ENCODE measurements around the gene MARCO.

Gene MARCO

GRCh38 chr2:118954297-118955060 is 12.5 kb downstream of the MARCO start:
- H3K4me1 ChIP-seq (ENCODE audit: control insufficient read depth, insufficient read depth, low read length) = no peaks in the 10 kb centered on the region
- 92 to 93% methylated on average over 7 to 8 of the region's 8 CpGs for WGBS, 2 experiments
- no peaks in the 10 kb centered on the region for H3K9me3 ChIP-seq (ENCODE audit: control insufficient read depth, low read length)
- no peaks in the 10 kb centered on the region for H3K36me3 ChIP-seq (ENCODE audit: control insufficient read depth, insufficient read depth, low read length)
- H3K27me3 ChIP-seq (ENCODE audit: control insufficient read depth, insufficient read depth, low read length, poor library complexity, severe bottlenecking) = no peaks in the 10 kb centered on the region
- no peak overlapping the region for H3K4me3 ChIP-seq (ENCODE audit: insufficient read depth, low read depth, low read length)
- H3K27ac ChIP-seq (ENCODE audit: insufficient read depth, low read depth, low read length, poor library complexity, severe bottlenecking) = no peak overlapping the region

GRCh38 chr2:118965737-118966136 is 23.7 kb downstream of the MARCO start:
- Histone ChIP-seq H3K27me3 (ENCODE audit: control insufficient read depth, insufficient read depth, low read length, poor library complexity, severe bottlenecking) (no peaks in the 10 kb centered on the region), H3K9me3 (ENCODE audit: control insufficient read depth, low read length) (no peaks in the 10 kb centered on the region), H3K4me3 (ENCODE audit: insufficient read depth, low read depth, low read length) (no peak overlapping the region), H3K36me3 (ENCODE audit: control insufficient read depth, insufficient read depth, low read length) (no peaks in the 10 kb centered on the region), H3K27ac (ENCODE audit: insufficient read depth, low read depth, low read length, poor library complexity, severe bottlenecking) (no peak overlapping the region), H3K4me1 (ENCODE audit: control insufficient read depth, insufficient read depth, low read length) (no peaks in the 10 kb centered on the region)
- WGBS, 2 experiments = 70 to 81% methylated on average over 3 of the region's 3 CpGs

- Histone ChIP-seq H3K27ac (ENCODE audit: insufficient read depth, low read depth, low read length, poor library complexity, severe bottlenecking) (no peak overlapping the region), H3K4me3 (ENCODE audit: insufficient read depth, low read depth, low read length) (no peak overlapping the region), H3K4me1 (ENCODE audit: control insufficient read depth, insufficient read depth, low read length) (no peaks in the 10 kb centered on the region), H3K9me3 (ENCODE audit: control insufficient read depth, low read length) (no peaks in the 10 kb centered on the region), H3K36me3 (ENCODE audit: control insufficient read depth, insufficient read depth, low read length) (no peaks in the 10 kb centered on the region), H3K27me3 (ENCODE audit: control insufficient read depth, insufficient read depth, low read length, poor library complexity, severe bottlenecking) (no peaks in the 10 kb centered on the region)
- WGBS, 2 experiments = 84 to 90% methylated on average over 6 of the region's 6 CpGs
Measured at GRCh38 chr2:118967124-118967880, 25.3 kb downstream of the MARCO start.

- H3K27me3 ChIP-seq (ENCODE audit: control insufficient read depth, insufficient read depth, low read length, poor library complexity, severe bottlenecking) = no peaks in the 10 kb centered on the region
- no peaks in the 10 kb centered on the region for H3K9me3 ChIP-seq (ENCODE audit: control insufficient read depth, low read length)
- H3K27ac ChIP-seq (ENCODE audit: insufficient read depth, low read depth, low read length, poor library complexity, severe bottlenecking) = no peak overlapping the region
- WGBS, 2 experiments = 90 to 91% methylated on average over 3 of the region's 3 CpGs
- no peaks in the 10 kb centered on the region for H3K4me1 ChIP-seq (ENCODE audit: control insufficient read depth, insufficient read depth, low read length)
- H3K4me3 ChIP-seq (ENCODE audit: insufficient read depth, low read depth, low read length) = no peak overlapping the region
- H3K36me3 ChIP-seq (ENCODE audit: control insufficient read depth, insufficient read depth, low read length) = no peaks in the 10 kb centered on the region
Measured at GRCh38 chr2:118968042-118968441, 26.0 kb downstream of the MARCO start.

DNA sequence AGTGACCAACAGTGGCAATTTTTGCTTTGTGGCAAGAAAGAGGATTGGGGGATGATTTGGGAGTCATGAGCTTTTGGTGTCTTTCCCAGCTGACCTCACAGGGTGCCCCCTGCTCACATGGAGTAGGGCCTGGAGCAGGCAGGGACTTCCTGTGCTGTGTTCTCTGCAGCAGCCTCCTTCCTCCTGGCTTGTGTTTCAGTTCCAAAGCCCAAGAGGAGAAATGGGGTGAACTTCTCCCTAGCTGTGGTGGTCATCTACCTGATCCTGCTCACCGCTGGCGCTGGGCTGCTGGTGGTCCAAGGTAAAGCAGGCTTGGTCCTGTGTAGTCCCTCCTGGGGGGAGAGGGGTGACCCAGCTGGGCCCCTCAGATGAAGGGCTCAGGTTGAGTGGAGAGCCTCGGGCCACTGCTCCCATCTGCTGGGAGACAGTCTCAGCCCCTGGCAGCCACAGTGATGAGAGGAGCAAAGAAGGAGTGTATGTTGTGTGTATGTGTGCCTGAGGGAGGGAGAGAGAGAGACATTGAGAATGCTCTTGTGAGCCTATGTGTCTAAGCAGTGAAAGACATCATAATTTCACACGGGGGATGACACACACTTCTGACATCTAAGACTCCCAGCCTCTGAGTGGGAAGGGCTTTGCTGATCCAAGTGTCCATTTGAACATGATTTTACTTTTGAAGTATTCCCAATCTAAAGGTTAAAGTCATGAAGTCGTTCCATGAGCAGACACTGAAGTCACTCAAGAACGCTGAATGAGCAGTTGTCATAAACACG is 27.2 kb downstream of the MARCO start:
- 94 to 95% methylated on average over 7 of the region's 7 CpGs for WGBS, 2 experiments
- peaks cover 4% of the 10 kb centered on the region for H3K4me1 ChIP-seq (ENCODE audit: control insufficient read depth, insufficient read depth, low read length)
- H3K4me3 ChIP-seq (ENCODE audit: insufficient read depth, low read depth, low read length) = no peak overlapping the region
- no peaks in the 10 kb centered on the region for H3K36me3 ChIP-seq (ENCODE audit: control insufficient read depth, insufficient read depth, low read length)
- no peak overlapping the region for H3K27ac ChIP-seq (ENCODE audit: insufficient read depth, low read depth, low read length, poor library complexity, severe bottlenecking)
- no peaks in the 10 kb centered on the region for H3K9me3 ChIP-seq (ENCODE audit: control insufficient read depth, low read length)
- no peaks in the 10 kb centered on the region for H3K27me3 ChIP-seq (ENCODE audit: control insufficient read depth, insufficient read depth, low read length, poor library complexity, severe bottlenecking)

GRCh38 chr2:118969734-118970395 is 27.9 kb downstream of the MARCO start:
- Histone ChIP-seq H3K4me1 (ENCODE audit: control insufficient read depth, insufficient read depth, low read length) (peaks cover 4% of the 10 kb centered on the region), H3K27ac (ENCODE audit: insufficient read depth, low read depth, low read length, poor library complexity, severe bottlenecking) (no peak overlapping the region), H3K4me3 (ENCODE audit: insufficient read depth, low read depth, low read length) (no peak overlapping the region), H3K36me3 (ENCODE audit: control insufficient read depth, insufficient read depth, low read length) (no peaks in the 10 kb centered on the region), H3K9me3 (ENCODE audit: control insufficient read depth, low read length) (no peaks in the 10 kb centered on the region), H3K27me3 (ENCODE audit: control insufficient read depth, insufficient read depth, low read length, poor library complexity, severe bottlenecking) (no peaks in the 10 kb centered on the region)
- WGBS, 2 experiments = 96% methylated on average over 16 of the region's 16 CpGs

DNA sequence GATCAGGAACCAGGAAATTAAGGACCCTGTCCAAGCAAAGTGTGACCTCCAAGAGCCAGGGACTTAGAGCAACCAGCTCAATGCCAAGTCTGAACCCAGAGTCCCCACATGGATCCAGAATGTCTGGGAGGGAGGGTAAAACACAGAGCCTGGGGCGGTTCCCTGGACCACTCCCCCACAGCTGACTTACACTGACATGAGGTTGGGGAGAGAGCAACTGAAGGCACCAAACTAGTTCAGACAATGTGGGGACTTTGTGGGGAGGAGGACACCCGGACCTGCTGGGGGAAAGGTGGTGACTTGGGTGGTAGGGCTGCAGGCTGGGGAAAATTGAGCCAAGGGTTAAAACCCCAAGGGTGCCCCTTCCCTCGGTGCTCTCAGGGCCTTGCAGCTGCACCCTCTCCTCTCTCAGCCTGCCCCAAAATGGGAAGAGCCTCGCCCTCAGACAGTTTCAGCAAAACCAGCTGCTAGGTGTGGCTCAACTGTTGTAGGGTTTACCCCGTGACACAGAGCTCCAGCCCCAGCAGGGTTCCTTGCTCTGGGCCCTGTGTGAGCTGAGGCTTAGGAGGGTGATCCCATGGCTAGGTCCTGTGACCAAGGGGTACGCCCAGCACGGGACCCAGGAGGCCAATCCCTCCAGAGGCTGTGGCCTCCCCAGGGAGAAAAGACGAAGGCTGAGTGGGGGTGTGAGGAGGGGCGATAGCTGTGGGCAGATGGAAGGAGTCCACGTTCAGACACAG is 28.6 kb downstream of the MARCO start:
- Histone ChIP-seq H3K27ac (ENCODE audit: insufficient read depth, low read depth, low read length, poor library complexity, severe bottlenecking) (no peak overlapping the region), H3K4me3 (ENCODE audit: insufficient read depth, low read depth, low read length) (no peak overlapping the region), H3K36me3 (ENCODE audit: control insufficient read depth, insufficient read depth, low read length) (no peaks in the 10 kb centered on the region), H3K27me3 (ENCODE audit: control insufficient read depth, insufficient read depth, low read length, poor library complexity, severe bottlenecking) (no peaks in the 10 kb centered on the region), H3K9me3 (ENCODE audit: control insufficient read depth, low read length) (no peaks in the 10 kb centered on the region), H3K4me1 (ENCODE audit: control insufficient read depth, insufficient read depth, low read length) (peaks cover 4% of the 10 kb centered on the region)
- 88 to 95% methylated on average over 10 of the region's 10 CpGs for WGBS, 2 experiments

GRCh38 chr2:118971245-118972122 is 29.5 kb downstream of the MARCO start:
- Histone ChIP-seq H3K36me3 (ENCODE audit: control insufficient read depth, insufficient read depth, low read length) (no peaks in the 10 kb centered on the region), H3K27me3 (ENCODE audit: control insufficient read depth, insufficient read depth, low read length, poor library complexity, severe bottlenecking) (peaks cover 9% of the 10 kb centered on the region), H3K9me3 (ENCODE audit: control insufficient read depth, low read length) (no peaks in the 10 kb centered on the region), H3K27ac (ENCODE audit: insufficient read depth, low read depth, low read length, poor library complexity, severe bottlenecking) (no peak overlapping the region), H3K4me1 (ENCODE audit: control insufficient read depth, insufficient read depth, low read length) (peaks cover 7% of the 10 kb centered on the region), H3K4me3 (ENCODE audit: insufficient read depth, low read depth, low read length) (no peak overlapping the region)
- WGBS, 2 experiments = 92 to 94% methylated on average over 8 of the region's 8 CpGs

DNA sequence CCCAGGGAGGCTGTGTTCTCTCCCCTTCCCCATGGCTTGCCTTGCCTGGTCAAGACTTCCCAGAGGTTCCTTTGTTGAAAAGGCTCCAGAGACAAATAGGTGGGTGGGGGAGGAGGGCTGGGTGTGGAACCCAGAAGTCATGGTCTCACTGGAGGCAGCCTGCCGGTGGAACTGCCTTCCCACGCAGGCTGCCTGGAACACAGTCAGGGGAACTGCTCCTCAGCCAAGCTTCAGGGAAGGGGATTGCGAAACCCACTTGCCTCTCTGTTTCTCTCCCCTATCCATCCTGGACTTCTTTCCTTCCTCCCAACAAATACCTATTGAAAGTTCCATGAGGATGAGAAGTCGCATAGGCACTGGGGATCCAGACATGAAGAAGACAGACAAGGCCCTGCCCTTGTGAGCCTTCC is 31.6 kb downstream of the MARCO start:
- WGBS, 2 experiments = 88 to 92% methylated on average over 4 of the region's 4 CpGs
- Histone ChIP-seq H3K27me3 (ENCODE audit: control insufficient read depth, insufficient read depth, low read length, poor library complexity, severe bottlenecking) (peaks cover 19% of the 10 kb centered on the region), H3K4me3 (ENCODE audit: insufficient read depth, low read depth, low read length) (no peak overlapping the region), H3K36me3 (ENCODE audit: control insufficient read depth, insufficient read depth, low read length) (no peaks in the 10 kb centered on the region), H3K27ac (ENCODE audit: insufficient read depth, low read depth, low read length, poor library complexity, severe bottlenecking) (no peak overlapping the region), H3K4me1 (ENCODE audit: control insufficient read depth, insufficient read depth, low read length) (peaks cover 7% of the 10 kb centered on the region), H3K9me3 (ENCODE audit: control insufficient read depth, low read length) (no peaks in the 10 kb centered on the region)
